Kidney (tissue), 14 donors: ENCODE measurements around the gene GRAP2. TPM values are rescaled to one million over a fixed set of nuclear protein-coding genes. Genes with fewer than 3 reads are reported as not detected.

Experiments
- DNase-seq, 5 donors: peaks; one replicate each; pipeline ENCODE4 v3.0.0-alpha.2; 2013 to 2020
- FAIRE-seq: peaks from 2 replicates; lab custom pipeline; 2012; peaks lifted over from hg19 to GRCh38; lab: Jason Lieb, UNC
- H3K27ac ChIP-seq, 2 donors: one replicate each; pipeline ENCODE4 v1.7.0; 2013; ENCODE audit warnings: low read depth in 2 of 2, low read length in 2 of 2, inconsistent platforms in 1 of 2
- H3K27me3 ChIP-seq: one replicate; pipeline ENCODE4 v1.7.1; 2013; ENCODE audit warnings: low read length, inconsistent platforms; ENCODE audit not compliant: control insufficient read depth, insufficient read depth
- H3K36me3 ChIP-seq, 3 donors: one replicate each; pipeline versions ENCODE4 v1.7.0 to v1.7.1; 2013; ENCODE audit warnings: low read length in 3 of 3, control low read depth in 1 of 3, inconsistent platforms in 1 of 3; ENCODE audit not compliant: insufficient read depth in 3 of 3, control insufficient read depth in 2 of 3
- H3K4me1 ChIP-seq, 3 donors: one replicate each; pipeline versions ENCODE4 v1.7.0 to v1.7.1; 2013; ENCODE audit warnings: low read length in 3 of 3, inconsistent platforms in 1 of 3, low read depth in 1 of 3; ENCODE audit not compliant: control insufficient read depth in 2 of 3, insufficient read depth in 2 of 3
- H3K4me3 ChIP-seq, 3 donors: one replicate each; pipeline versions ENCODE4 v1.7.0 to v1.8.1; 2013; ENCODE audit warnings: low read length in 3 of 3, control low read depth in 1 of 3, inconsistent platforms in 1 of 3
- H3K9ac ChIP-seq, 3 donors: one replicate each; pipeline versions ENCODE4 v1.7.0 to v1.7.1; 2013; ENCODE audit warnings: low read length in 3 of 3, control low read depth in 1 of 3, inconsistent platforms in 1 of 3
- H3K9me3 ChIP-seq, 3 donors: one replicate each; pipeline versions ENCODE4 v1.7.0 to v1.7.1; 2013; ENCODE audit warnings: low read length in 3 of 3, control low read depth in 1 of 3, inconsistent platforms in 1 of 3; ENCODE audit not compliant: control insufficient read depth in 2 of 3, insufficient read depth in 1 of 3
- CTCF ChIP-seq: IDR thresholded peaks from 3 replicates; pipeline ENCODE4 v1.5.1; 2012; ENCODE audit warnings: mild to moderate bottlenecking, moderate library complexity, borderline replicate concordance; ENCODE audit not compliant: insufficient read depth; ENCODE audit errors: extremely low read depth
- intact Hi-C: fragments of 100-400 bp; cut with DNase I; formaldehyde crosslinking; loops from one replicate; pipeline ENCODE4 v1.11.1; 2022
- polyA plus RNA-seq: library from polyadenylated mRNA; stranded (reverse); fragments of 350-450 nt; fragmentation: Illumina TruSeq; extraction: RNeasy Lipid Tissue Mini Kit (QIAGEN cat#74804); gene quantifications from one replicate; pipeline ENCODE4 v1.2.3, GENCODE V29; 2014; ENCODE audit warnings: low read depth, low replicate concordance; ENCODE audit not compliant: insufficient read depth
- total RNA-seq: library from RNA; stranded (reverse); fragmentation: NEBNext Ultra II Directional; extraction: Animal tissue kit (Norgen Biotek cat#: 25700); gene quantifications from one replicate; pipeline ENCODE4 v1.2.1, GENCODE V29; 2021
- donor health status: control.
- donor health status: control.
- donor health status: control.
- donor health status: control.
- donor health status: control.
- donor health status: DM: yes; HTN: yes; CAD: no.
- donor health status: Normal renal cell carcinoma (clear cell type).

The GRAP2 gene
- total and polyA plus RNA-seq, 2 donors from 2014 or later, result 0.73 to 9.7 TPM

DNA sequence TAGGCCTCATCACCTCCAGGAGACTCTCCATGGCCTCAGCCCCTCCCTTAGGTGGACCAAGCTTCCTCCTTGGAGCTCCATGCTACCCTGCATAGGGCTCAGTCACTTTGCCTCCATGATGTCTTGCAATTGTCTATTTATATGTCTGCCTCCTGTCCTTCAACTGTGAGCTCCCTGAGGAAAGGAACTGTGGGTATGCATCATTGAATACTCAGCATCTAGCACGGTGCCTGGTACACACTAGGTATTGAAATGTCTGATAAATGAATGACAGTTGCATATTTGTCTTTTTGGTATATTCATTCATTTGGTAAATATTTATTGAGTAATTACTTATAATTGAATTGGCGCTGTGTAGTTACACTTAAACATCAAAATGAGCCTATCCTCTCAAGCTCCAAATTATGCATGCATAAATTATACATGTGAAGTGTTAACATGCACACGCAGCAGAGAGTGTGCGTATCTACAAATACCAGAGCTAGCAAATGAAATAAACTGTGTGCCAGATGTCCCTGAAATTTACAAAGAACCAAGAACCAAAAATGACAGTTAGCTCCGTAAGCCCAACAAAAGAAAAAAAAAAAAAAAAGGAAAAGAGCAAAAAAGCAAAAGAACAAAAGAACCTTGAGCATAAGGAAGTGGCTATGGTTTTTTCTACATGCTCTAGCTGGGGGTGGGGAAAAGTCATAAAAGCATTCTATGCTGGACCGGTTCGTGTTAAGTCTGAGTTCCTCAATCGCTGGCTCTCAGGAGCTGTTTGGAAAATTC is 25.2 kb downstream of the GRAP2 start:
- FAIRE-seq (no peak), DNase-seq (peak in 2 of 5 donors; percentile 30 to 42)
- Histone ChIP-seq H3K4me3 (no peak overlapping the region), H3K36me3 (no peaks in the 10 kb centered on the region), H3K4me1 (no peaks in the 10 kb centered on the region), H3K9ac (no peak overlapping the region), H3K27me3 (no peaks in the 10 kb centered on the region), H3K9me3 (no peaks in the 10 kb centered on the region), H3K27ac (no peak overlapping the region)
- TF ChIP-seq CTCF, result no peak
- intact Hi-C loops, result no loop called here

DNA sequence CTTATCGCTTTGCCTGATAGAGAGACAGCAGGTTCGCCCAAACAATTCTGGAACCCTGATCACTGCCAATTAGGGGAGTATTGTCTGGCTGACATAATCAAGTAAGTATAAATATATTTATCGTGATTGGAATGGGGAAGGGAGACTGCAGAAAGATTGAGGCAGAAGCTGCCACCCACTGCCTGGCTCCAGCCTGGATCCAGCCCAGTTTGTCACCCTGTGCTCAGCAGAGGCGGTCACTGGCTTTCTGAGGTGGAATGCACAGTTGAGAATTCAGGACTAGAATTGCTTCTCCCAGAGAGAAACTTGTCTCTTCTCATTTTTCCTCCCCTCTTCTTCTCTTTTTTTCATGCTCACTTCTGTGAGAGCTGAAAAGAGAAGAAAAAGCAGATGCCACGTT is 25.9 kb downstream of the GRAP2 start:
- TF ChIP-seq CTCF, result no peak
- H3K9me3 ChIP-seq, result no peaks in the 10 kb centered on the region
- H3K27me3 ChIP-seq, result no peaks in the 10 kb centered on the region
- no peak overlapping the region for H3K27ac ChIP-seq
- no peak overlapping the region for H3K9ac ChIP-seq
- no peaks in the 10 kb centered on the region for H3K4me1 ChIP-seq
- FAIRE-seq (no peak), DNase-seq (no peak)
- no peaks in the 10 kb centered on the region for H3K36me3 ChIP-seq
- no peak overlapping the region for H3K4me3 ChIP-seq
- intact Hi-C loops, result no loop called here

DNA sequence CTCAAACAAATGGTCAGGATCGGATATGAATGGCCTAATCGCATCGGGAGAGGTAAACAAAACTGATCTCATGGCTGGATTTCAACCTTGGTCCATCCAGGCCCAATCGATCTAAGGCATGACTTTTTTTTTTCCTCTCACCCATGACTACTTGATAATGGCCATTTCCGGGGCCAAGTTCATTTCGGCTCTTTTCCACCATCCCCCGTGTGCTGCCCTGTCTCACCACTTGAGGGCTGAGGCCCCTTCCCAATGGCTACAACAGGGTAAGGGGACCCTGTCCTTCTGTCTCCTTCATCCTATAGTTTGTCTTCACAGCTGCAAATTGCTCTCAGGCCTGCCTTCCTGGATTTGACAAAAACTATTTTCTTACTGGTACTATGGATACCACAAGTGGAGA is 26.7 kb downstream of the GRAP2 start:
- DNase-seq, result no peak
- Histone ChIP-seq H3K4me1 (no peaks in the 10 kb centered on the region), H3K36me3 (no peaks in the 10 kb centered on the region), H3K9me3 (no peaks in the 10 kb centered on the region), H3K4me3 (no peak overlapping the region), H3K27me3 (no peaks in the 10 kb centered on the region), H3K27ac (no peak overlapping the region), H3K9ac (no peak overlapping the region)
- no peak for TF ChIP-seq CTCF
- no peak for FAIRE-seq
- intact Hi-C loops, result no loop called here
